Parathyroid adenoma (tissue), 2 donors: ENCODE data around the gene USHBP1.
"Not testable (repeated sequence)": the region's sequence is repeated elsewhere in the genome, so short reads cannot be mapped to it uniquely, and the experiment has no call there.

Experiments
- H2AFZ ChIP-seq: fragments of 300-600 bp; sonication (generic); one replicate; pipeline ENCODE4 v1.7.0; 2017; ENCODE audit warnings: antibody characterized with exemption, mild to moderate bottlenecking
- H3K27ac ChIP-seq: fragments of 300-600 bp; sonication (generic); one replicate; pipeline ENCODE4 v1.7.0; 2017
- H3K27me3 ChIP-seq: fragments of 300-600 bp; sonication (generic); one replicate; pipeline ENCODE4 v1.7.0; 2017; ENCODE audit warnings: low read length; ENCODE audit not compliant: control insufficient read depth, insufficient read depth
- H3K36me3 ChIP-seq: fragments of 300-600 bp; sonication (generic); one replicate; pipeline ENCODE4 v1.7.0; 2017; ENCODE audit warnings: low read length; ENCODE audit not compliant: control insufficient read depth, insufficient read depth
- H3K4me1 ChIP-seq: fragments of 300-600 bp; sonication (generic); one replicate; pipeline ENCODE4 v1.7.0; 2017; ENCODE audit warnings: control low read depth
- H3K4me2 ChIP-seq: fragments of 300-600 bp; sonication (generic); one replicate; pipeline ENCODE4 v1.7.0; 2017; ENCODE audit warnings: low read length
- H3K4me3 ChIP-seq: fragments of 300-600 bp; sonication (generic); one replicate; pipeline ENCODE4 v1.7.0; 2017; ENCODE audit warnings: low read depth, low read length
- H3K79me2 ChIP-seq: fragments of 300-600 bp; sonication (generic); one replicate; pipeline ENCODE4 v1.7.0; 2017; ENCODE audit warnings: control low read depth
- H3K9ac ChIP-seq: fragments of 300-600 bp; sonication (generic); one replicate; pipeline ENCODE4 v1.7.0; 2017; ENCODE audit warnings: mild to moderate bottlenecking
- H3K9me3 ChIP-seq: fragments of 300-600 bp; sonication (generic); one replicate; pipeline ENCODE4 v1.7.0; 2017; ENCODE audit warnings: low read length; ENCODE audit not compliant: control insufficient read depth
- CTCF ChIP-seq: fragments of 300-600 bp; sonication (generic); IDR thresholded peaks from one replicate; pipeline ENCODE4 v1.7.0; 2017; ENCODE audit warnings: antibody characterized with exemption, mild to moderate bottlenecking
- donor health status: primary hyperparathyroidism.

Gene USHBP1

DNA sequence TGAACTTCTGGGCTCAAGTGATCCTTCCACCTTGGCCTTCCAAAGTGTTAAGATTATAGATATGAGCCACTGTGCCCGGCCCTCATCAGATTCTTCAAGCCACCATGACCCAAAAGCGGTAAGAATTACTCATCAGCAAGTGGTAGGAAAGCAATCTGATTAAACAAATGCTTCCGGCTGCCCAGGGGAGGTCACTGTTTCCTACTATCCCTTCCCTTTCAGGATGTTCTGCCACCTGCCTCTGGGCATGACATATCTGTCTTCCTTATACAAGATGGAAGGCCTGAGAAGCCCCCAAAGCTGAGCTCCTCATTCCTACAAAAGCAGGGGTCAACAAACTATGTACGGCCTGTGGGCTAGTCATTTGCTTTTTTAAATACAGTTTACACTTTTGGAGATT is 31.7 kb upstream of the USHBP1 start:
- Histone ChIP-seq H3K79me2 (peaks cover 3% of the 10 kb centered on the region), H3K27me3 (no peaks in the 10 kb centered on the region), H3K36me3 (no peaks in the 10 kb centered on the region), H3K27ac (peak overlapping the region; percentile 62), H3K9me3 (no peaks in the 10 kb centered on the region), H3K4me3 (peak overlapping the region; percentile 18), H3K4me1 (peaks cover 5% of the 10 kb centered on the region), H2AFZ (no peak overlapping the region), H3K4me2 (peak overlapping the region; percentile 9), H3K9ac (no peak overlapping the region)
- TF ChIP-seq CTCF: peak; percentile 48

DNA sequence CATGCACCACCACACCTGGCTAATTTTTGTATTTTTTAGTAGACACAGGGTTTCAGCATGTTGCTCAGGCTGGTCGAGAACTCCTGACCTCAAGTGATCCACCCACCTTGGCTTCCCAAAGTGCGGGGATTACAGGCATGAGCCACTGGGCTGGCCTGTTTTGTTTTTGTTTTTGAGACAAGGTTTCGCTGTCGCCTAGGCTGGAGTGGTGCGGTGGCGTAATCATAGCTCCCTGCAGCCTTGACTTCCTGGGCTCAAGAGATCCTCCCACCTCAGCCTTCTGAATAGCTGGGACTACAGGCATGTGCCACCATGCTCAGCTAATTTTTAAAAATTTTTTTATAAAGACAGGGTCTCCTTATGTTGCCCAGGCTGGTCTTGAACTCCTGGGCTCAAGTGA is 31.0 kb upstream of the USHBP1 start:
- H3K9me3 ChIP-seq, H3K27me3 ChIP-seq, H3K4me1 ChIP-seq, H3K79me2 ChIP-seq, H2AFZ ChIP-seq, H3K9ac ChIP-seq, H3K4me3 ChIP-seq, H3K4me2 ChIP-seq, H3K36me3 ChIP-seq: not testable (repeated sequence)
- H3K27ac ChIP-seq: peak overlapping the region; percentile 62

DNA sequence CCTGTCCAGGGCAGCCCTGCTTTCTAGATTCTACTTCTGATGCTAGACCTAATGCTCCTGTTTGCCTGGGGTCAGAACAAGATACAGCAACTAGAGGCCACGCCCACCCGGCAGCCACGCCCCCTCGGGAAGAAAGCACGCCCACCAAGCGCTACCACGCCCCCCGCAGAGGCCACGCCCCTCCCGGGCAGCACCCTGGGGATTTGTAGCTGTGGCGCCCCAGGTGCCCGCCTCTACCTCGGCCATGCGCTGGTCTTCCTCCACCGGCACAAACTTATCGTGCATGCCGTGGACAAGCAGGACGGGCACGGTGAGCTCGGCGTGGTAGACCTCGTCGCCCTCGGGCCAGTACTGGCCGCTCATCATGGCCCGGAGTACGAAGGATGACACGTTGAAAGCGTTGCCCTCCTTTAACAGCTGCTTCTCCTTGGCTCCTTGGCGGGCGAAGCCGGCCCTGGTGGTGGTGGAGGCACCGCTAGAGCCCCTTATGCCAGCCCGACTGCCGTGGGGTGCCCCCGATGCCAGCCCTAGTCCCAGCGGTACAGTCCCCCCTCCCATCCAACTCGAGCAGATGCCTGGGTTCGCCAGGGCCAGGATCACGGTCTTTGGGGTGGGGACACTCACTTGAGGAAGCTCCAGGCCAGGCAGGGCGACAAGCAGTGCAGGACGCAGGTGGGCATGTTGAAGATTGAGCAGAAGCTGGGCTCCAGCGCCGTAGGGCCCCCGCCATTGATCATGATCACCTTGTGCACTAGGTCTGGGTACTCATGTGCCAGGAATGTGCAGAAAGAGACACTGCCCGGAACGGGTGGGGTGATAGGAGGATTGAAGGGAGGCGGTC is 29.7 kb upstream of the USHBP1 start:
- H3K36me3 ChIP-seq: no peaks in the 10 kb centered on the region
- H3K9me3 ChIP-seq: no peaks in the 10 kb centered on the region
- H3K79me2 ChIP-seq: peaks cover 3% of the 10 kb centered on the region
- H3K27ac ChIP-seq: no peak overlapping the region
- no peak overlapping the region for H3K4me2 ChIP-seq
- H3K4me3 ChIP-seq: no peak overlapping the region
- H2AFZ ChIP-seq: no peak overlapping the region
- no peak for TF ChIP-seq CTCF
- H3K9ac ChIP-seq: no peak overlapping the region
- H3K27me3 ChIP-seq: no peaks in the 10 kb centered on the region
- peaks cover 5% of the 10 kb centered on the region for H3K4me1 ChIP-seq

- H3K79me2 ChIP-seq: peaks cover 3% of the 10 kb centered on the region
- no peaks in the 10 kb centered on the region for H3K36me3 ChIP-seq
- H3K9me3 ChIP-seq: no peaks in the 10 kb centered on the region
- no peaks in the 10 kb centered on the region for H3K27me3 ChIP-seq
- no peak overlapping the region for H2AFZ ChIP-seq
- H3K27ac ChIP-seq: no peak overlapping the region
- no peak overlapping the region for H3K4me3 ChIP-seq
- no peak overlapping the region for H3K4me2 ChIP-seq
- TF ChIP-seq CTCF: no peak
- H3K9ac ChIP-seq: no peak overlapping the region
- peaks cover 5% of the 10 kb centered on the region for H3K4me1 ChIP-seq
Measured at GRCh38 chr19:17293605-17294004, 29.1 kb upstream of the USHBP1 start.

GRCh38 chr19:17292301-17293074 is 27.9 kb upstream of the USHBP1 start:
- no peak overlapping the region for H3K9ac ChIP-seq

More at GRCh38 chr19:17292301-17293074, 27.9 kb upstream of the USHBP1 start:
- Histone ChIP-seq H3K9me3 (no peaks in the 10 kb centered on the region), H3K4me1 (peaks cover 5% of the 10 kb centered on the region), H3K4me3 (peak overlapping the region; percentile 11), H3K79me2 (peaks cover 3% of the 10 kb centered on the region), H2AFZ (no peak overlapping the region), H3K27ac (no peak overlapping the region), H3K36me3 (no peaks in the 10 kb centered on the region), H3K4me2 (peak overlapping the region; percentile 47), H3K27me3 (no peaks in the 10 kb centered on the region)
- peak; percentile 21 for TF ChIP-seq CTCF
